HepG2 (cell line): Measurements from ENCODE around the gene PCSK7. TPM values are rescaled to one million over a fixed set of nuclear protein-coding genes. Genes with fewer than 3 reads are reported as not detected.
A peak's percentile ranks its signal among the peaks of the same experiment; 100 is the strongest.

Experiments used
- ARID5B ChIP-seq: IDR thresholded peaks from 2 replicates; pipeline ENCODE4 v1.4.0; 2020; ENCODE audit warnings: mild to moderate bottlenecking, missing genetic modification reagents
- CCDC6 ChIP-seq: sonication (generic); formaldehyde crosslinking; IDR thresholded peaks from 2 replicates; pipeline ENCODE4 v1.8.1; 2022; ENCODE audit warnings: mild to moderate bottlenecking, missing genetic modification reagents, moderate library complexity
- DR1 ChIP-seq: sonication (generic); formaldehyde crosslinking; IDR thresholded peaks from 2 replicates; pipeline ENCODE4 v1.8.0; 2021; ENCODE audit warnings: mild to moderate bottlenecking, missing genetic modification reagents, inconsistent platforms
- FOXK1 ChIP-seq: sonication (generic); formaldehyde crosslinking; IDR thresholded peaks from 2 replicates; pipeline ENCODE4 v1.4.0; 2020; ENCODE audit warnings: low read depth, missing genetic modification reagents, borderline replicate concordance
- FUBP1 ChIP-seq: sonication (generic); formaldehyde crosslinking; IDR thresholded peaks from 2 replicates; pipeline ENCODE4 v1.5.1; 2020; ENCODE audit warnings: missing genetic modification reagents, mild to moderate bottlenecking, borderline replicate concordance
- GABPB1 ChIP-seq: IDR thresholded peaks from 2 replicates; pipeline ENCODE4 v1.6.1; 2016; ENCODE audit warnings: mild to moderate bottlenecking, missing genetic modification reagents, moderate library complexity, missing compliant biosample characterization
- GPBP1L1 ChIP-seq: sonication (generic); formaldehyde crosslinking; IDR thresholded peaks from 2 replicates; pipeline ENCODE4 v1.5.0; 2020; ENCODE audit warnings: mild to moderate bottlenecking, missing genetic modification reagents
- HINFP ChIP-seq: sonication (generic); formaldehyde crosslinking; IDR thresholded peaks from 2 replicates; pipeline ENCODE4 v1.4.0; 2020; ENCODE audit warnings: low read depth, mild to moderate bottlenecking, missing genetic modification reagents
- HOMEZ ChIP-seq: IDR thresholded peaks from 2 replicates; pipeline ENCODE4 v1.6.1; 2016; ENCODE audit warnings: low read depth
- JUND ChIP-seq: sonication (generic); formaldehyde crosslinking; IDR thresholded peaks from 2 replicates; pipeline ENCODE4 v1.8.0; 2022; ENCODE audit warnings: mild to moderate bottlenecking, missing genetic modification reagents
- LBX2 ChIP-seq: sonication (generic); formaldehyde crosslinking; IDR thresholded peaks from 2 replicates; pipeline ENCODE4 v1.5.0; 2020; ENCODE audit warnings: missing genetic modification reagents, mild to moderate bottlenecking, borderline replicate concordance
- PRPF4 ChIP-seq: fragments of 200-400 bp; formaldehyde crosslinking; IDR thresholded peaks from 2 replicates; pipeline ENCODE4 v1.6.1; 2016; ENCODE audit warnings: low read length, low read depth; ENCODE audit not compliant: poor library complexity, severe bottlenecking
- SALL1 ChIP-seq: sonication (generic); formaldehyde crosslinking; IDR thresholded peaks from 2 replicates; pipeline ENCODE4 v1.8.0; 2022; ENCODE audit warnings: mild to moderate bottlenecking, missing genetic modification reagents
- TCF12 ChIP-seq, 2 experiments: fragments of 450-650 bp in 1 of 2; sonication (generic) in 1 of 2; formaldehyde crosslinking in 1 of 2; IDR thresholded peaks; 2 replicates each; pipeline versions ENCODE4 v1.6.1 to v1.8.0; 2017 to 2022; ENCODE audit warnings: antibody characterized with exemption in 1 of 2, mild to moderate bottlenecking in 1 of 2, missing genetic modification reagents in 1 of 2, moderate library complexity in 1 of 2
- ZFYVE20 ChIP-seq: sonication (generic); formaldehyde crosslinking; IDR thresholded peaks from 2 replicates; pipeline ENCODE4 v1.8.0; 2023; ENCODE audit warnings: low read depth, mild to moderate bottlenecking, moderate library complexity, missing genetic modification reagents, borderline replicate concordance
- ZNF124 ChIP-seq: sonication (generic); formaldehyde crosslinking; IDR thresholded peaks from 2 replicates; pipeline ENCODE4 v1.4.0; 2020; ENCODE audit warnings: missing genetic modification reagents
- polyA plus RNA-seq, 8 experiments: library from polyadenylated mRNA; depleted of rRNA in 3 of 8; stranded (reverse) in 7 of 8; unstranded in 1 of 8; fragments of >200 nt; fragmentation: Illumina TruSeq in 4 of 8; extraction: Trizol in 4 of 8; gene quantifications; 2 replicates each; pipeline versions ENCODE4 v1.2.1 to v1.2.3, GENCODE V29; 2011 to 2016; ENCODE audit warnings: low read depth in 4 of 8, missing spikeins in 1 of 8, mixed read lengths in 1 of 8; ENCODE audit not compliant: insufficient read depth in 1 of 8
- total RNA-seq, 5 experiments: library from RNA; depleted of rRNA; stranded (reverse); fragments of >200 nt; fragmentation: Illumina TruSeq; extraction: Trizol; gene quantifications; 2 replicates each; pipeline ENCODE4 v1.2.3, GENCODE V29; 2016; ENCODE audit warnings: low read depth in 1 of 5

The PCSK7 gene
- total and polyA plus RNA-seq, 2 of the 13 experiments (the other 11 are each of a cell fraction or from before 2014, with no cell fraction given) = 13.4 to 13.8 TPM

GRCh38 chr11:117178210-117179034, 53.5 kb downstream of the PCSK7 start, which contains the start of gene SIDT2 (continued):
- TF ChIP-seq ARID5B (CRISPR knock-in tag) = peak; percentile 28; the same call in 1 of the 2 replicates
- TF ChIP-seq HOMEZ (CRISPR knock-in tag) = peak; percentile 44; the same call in 1 of the 2 replicates
- TF ChIP-seq HINFP (CRISPR knock-in tag) = peak; percentile 91
- TF ChIP-seq ZFYVE20 (CRISPR knock-in tag) = no peak
- TF ChIP-seq GPBP1L1 (CRISPR knock-in tag) = no peak
- TF ChIP-seq GABPB1 (CRISPR knock-in tag) = peak; percentile 71
- peak; percentile 53; the same call in 1 of the 2 replicates for TF ChIP-seq CCDC6
- no peak for TF ChIP-seq PRPF4
- no peak for TF ChIP-seq JUND (CRISPR knock-in tag)
- TF ChIP-seq FUBP1 (CRISPR knock-in tag) = no peak
- TF ChIP-seq DR1 = peak; percentile 24; the same call in 1 of the 2 replicates
- TF ChIP-seq SALL1 (CRISPR knock-in tag) = peak; percentile 31; the same call in 1 of the 2 replicates
- TF ChIP-seq LBX2 = no peak
- TF ChIP-seq ZNF124 (CRISPR knock-in tag) = 0 out of 2 replicates have a peak, but pooled peaks have one; percentile 27
- TF ChIP-seq TCF12 (IDR thresholded peaks at IDR 0.05) = no peak
- TF ChIP-seq TCF12 (CRISPR knock-in tag; IDR thresholded peaks at IDR 0.05) = no peak
- peak; percentile 83 for TF ChIP-seq FOXK1 (CRISPR knock-in tag)
